Hematopoietic multipotent progenitor cell treated with erythropoietin and hydrocortisone succinate and interleukin-3 and kit ligand, for 6 days (in vitro differentiated cells): ENCODE results near the gene DDX24.
"Not testable (repeated sequence)": the region's sequence is repeated elsewhere in the genome, so short reads cannot be mapped to it uniquely, and the experiment has no call there.

Experiments
- DNase-seq: peaks from one replicate; pipeline ENCODE4 v3.0.0-alpha.2; 2015

The DDX24 gene

DNA sequence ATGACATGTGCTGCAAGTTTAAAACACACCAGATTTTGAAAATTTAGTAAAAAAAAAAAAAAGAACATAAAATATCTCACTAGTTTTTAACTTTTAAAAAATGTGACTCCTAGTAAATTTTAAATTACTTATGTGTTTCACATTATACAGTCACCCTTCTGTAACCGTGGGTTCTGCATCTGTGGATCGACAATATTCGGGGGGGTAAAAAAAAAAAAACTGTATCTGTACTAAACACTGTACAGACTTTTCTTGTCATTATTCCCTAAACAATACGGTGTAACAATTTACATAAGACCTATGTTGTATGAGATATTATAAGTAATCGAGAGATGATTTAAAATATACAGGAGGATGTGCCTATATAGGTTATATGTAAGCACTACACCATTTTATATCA is 3.2 kb downstream of the DDX24 start:
- DNase-seq = no peak

DNA sequence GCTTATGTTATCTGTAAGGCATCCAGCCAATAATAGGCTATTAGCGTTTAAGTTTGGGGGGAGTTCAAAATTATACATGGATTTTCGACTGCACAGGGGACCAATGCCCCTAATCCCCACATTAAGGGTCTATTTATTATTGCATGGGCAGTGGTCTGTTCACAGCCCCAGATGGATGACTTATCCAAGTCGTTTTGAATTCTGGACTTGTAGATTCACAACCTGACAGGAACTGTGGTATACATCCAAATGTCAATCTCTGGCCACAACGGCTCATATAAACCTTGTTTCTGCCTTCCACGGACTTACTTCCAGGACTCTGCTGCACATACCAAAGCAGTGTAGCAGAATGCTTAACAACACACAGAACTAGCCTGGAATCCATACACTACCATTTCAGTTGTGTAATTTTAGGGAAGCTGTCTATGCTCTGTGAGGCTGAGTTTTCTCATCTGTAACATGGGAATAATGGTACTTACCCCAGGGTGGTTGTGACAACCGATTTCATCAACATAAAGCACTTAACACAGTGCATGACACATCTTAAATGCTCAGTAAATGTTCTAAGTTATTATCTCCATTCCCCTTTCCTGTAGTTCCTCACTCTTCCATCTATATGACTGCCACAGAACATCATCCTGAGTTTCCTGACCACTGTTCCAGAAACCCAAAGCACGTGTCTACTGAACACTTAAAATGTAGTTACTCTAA is 3.7 kb downstream of the DDX24 start:
- DNase-seq = no peak

DNA sequence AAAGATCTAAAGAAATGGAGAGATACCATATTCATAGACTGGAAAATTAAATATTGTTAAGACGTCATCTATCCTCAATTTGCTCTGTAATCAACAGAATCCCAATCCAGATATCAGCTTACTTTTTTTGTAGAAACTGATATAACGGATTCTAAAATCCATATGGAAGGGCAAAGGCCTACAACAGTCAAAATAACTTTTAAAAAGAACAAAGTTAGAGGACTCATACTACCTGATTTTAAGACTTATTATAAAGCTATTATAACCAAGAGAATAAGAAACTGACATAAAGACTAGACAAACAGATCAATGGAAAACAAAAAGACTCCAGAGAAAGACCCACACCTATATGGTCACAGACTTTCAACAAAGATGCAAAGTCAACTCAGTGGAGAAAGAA is 6.0 kb downstream of the DDX24 start:
- DNase-seq = no peak

DNA sequence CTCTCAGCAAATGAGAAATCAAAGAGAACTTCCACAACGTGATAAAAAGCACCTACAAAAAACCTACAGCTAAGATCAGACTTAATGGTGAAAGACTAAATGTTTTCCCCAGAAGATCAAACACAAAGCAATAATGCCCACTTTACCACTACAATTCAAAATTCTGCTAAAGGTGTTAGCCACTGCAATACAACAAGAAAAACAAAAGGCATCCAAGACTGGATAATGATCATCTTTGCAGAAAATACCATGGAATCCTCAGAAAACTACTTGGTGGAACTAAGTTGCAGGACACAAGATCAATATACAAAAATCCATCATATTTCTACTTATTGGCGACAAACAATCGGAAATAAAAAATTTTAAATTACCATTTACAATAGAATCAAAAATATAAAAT is 6.5 kb downstream of the DDX24 start:
- no peak for DNase-seq

DNA sequence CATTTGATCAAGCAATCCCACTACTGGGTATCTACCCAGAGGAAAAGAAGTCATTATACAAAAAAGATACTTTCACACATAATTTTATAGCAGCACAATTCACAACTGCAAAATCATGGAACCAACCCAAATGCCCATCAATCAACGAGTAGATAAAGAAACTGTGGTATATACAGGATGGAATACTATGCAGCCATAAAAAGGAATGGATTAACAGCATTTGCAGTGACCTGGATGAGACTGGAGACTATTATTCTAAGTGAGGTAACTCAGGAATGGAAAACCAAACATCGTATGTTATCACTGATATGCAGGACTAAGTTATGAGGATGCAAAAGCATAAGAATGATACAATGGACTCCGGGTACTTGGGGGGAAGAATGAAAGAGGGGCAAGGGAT is 8.9 kb downstream of the DDX24 start:
- DNase-seq = not testable (repeated sequence)

DNA sequence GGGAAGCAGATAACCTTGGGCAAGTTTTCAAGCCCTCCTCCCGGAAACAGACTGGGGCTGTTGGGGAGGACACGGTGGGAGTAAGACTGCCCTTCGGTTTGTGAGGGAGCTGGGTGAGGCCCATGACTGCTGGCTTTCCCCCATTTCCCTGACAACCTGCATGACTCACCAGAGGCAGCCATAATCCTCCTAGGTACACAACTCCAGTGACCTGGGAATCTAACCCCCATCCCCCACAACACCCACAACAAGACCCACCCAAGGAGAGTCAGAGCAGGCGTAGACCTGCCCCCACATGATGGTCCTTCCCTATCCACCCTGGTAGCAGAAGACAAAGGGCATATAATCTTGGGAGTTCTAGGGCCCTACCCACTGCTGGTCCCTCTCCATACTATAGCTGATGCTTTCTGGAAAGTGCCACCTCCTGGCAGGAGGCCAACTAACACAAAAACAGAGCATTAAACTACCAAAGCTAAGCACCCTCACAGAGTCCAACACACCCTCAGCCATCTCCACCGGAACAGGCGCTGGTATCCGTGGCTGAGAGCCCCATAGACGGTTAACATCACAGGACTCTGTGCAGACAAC is 14.8 kb downstream of the DDX24 start:
- DNase-seq = no peak

DNA sequence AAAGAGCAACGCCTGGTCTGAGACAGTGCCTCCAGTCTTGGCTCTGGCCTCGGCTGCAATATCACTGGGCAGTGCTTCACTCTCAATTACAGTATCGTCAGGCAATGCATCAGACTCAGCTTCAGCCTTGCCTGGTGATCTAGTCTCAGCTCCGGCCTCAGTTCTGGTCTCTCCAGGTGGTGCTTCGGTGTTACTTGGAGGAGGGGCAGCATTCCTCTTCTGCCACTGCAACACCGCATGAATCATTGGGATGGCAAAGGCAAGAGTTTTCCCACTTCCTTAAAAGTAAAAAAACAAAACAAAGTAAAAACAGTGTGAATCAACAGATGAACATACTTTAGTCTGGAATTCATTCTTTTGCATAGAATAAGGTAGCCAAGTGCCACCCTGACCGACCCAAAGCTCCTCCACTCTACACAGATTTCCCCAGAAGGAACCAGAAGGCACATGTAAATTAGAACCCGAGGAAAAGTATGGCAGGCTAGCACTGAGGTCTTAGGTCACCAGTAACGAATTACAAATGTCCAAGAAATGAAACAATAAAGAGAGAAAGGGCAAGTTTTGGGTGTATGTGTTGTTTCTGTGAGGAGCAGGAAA is 18.6 kb downstream of the DDX24 start:
- DNase-seq = no peak

DNA sequence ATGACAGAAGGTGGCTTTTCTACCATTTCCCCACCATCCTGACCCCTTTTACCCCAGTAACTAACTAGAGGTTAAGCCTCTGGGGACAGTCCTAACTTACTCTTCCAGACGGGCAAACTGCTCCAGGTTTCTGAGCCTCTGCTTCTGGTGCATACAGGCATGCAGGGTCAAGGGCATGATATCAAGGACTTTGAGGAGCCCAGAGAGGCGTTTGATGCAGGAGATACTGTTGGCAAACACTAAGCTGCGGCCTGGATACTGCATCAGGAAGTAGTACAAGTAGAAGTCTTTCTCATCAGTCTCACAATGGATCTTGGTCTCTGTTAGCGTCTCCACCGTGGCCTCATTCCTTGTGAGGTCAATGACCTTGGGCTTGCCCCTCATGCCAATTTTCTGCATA is 21.0 kb downstream of the DDX24 start:
- no peak for DNase-seq

DNA sequence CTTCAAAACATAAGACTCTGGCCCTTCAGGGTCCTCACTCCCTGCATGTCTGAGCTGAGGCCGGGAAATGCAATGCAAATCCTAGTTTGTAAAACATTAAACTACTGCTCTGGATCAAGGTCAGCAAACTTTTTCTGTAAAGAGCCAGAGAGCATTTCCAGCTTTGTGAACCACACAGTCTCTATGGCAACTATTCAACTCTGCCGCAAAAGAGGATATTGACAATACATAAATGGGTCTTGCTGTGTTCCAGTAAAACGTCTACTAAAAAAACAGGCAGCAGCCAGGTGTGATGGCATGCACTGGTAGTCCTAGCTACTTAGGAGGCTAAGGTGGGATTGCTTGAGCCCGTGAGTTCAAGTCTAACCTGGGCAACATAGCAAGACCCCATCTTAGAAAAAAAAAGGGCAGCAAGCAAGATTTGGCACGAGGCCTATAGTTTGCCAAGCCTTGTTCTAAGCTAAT is 22.3 kb downstream of the DDX24 start:
- DNase-seq = no peak

DNA sequence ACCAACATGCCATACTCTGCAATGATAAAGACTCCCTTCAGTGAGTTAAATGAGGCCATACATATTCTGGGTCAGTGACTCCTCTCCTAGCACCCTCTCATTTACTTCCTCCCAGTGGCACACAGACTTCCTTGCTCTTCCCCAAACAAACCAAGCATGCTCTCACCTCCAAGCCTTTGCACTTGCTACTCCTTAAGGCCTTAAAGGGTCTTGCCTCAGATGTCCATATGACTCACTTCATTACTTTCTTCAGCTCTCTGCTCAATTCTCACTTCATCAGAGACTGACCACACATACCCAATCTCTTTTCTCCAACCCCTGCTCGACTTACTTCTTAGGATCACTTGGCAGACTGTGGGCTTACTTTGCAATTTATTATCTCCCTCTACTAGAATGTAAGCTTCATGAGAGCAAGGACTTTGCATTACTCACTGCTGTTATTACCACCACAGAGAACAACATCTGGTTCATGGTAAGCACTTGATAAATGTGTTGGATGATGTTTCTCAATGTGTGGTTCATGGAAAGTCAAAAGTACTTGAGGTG is 22.8 kb downstream of the DDX24 start:
- DNase-seq = no peak

DNA sequence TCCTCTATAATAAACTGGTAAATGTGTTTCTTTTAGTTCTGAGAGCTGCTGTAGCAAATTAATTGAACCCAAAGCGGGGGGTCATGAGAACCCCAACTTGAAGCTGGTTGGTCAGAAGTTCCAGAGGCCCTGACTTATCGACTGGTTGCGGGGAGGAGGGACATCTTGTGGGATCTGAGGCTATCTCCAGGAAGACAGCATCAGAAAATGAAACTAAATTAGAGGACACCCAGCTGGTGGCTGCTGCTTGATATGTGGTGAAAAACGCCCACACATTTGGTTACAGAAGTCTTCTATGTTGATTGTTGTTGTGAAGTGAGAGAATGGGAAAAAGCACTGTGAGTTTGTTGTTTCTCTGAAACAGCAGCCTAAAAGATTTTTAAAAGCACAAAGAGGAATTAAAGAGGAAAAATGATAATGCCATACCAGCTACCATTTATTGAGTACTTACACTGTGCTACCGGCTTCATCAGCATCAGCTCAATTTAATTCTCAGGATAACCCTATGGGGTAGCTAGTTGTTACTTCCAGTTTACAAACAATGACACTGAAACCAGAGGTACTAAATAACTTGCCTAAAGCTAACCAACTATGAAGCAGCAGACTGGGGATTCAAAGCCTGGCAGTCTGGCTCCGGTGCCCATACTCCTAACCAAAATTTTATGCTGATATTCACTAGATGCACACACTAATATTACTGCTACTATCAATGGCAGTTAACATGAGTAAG is 24.3 kb downstream of the DDX24 start:
- DNase-seq = peak; percentile 29

DNA sequence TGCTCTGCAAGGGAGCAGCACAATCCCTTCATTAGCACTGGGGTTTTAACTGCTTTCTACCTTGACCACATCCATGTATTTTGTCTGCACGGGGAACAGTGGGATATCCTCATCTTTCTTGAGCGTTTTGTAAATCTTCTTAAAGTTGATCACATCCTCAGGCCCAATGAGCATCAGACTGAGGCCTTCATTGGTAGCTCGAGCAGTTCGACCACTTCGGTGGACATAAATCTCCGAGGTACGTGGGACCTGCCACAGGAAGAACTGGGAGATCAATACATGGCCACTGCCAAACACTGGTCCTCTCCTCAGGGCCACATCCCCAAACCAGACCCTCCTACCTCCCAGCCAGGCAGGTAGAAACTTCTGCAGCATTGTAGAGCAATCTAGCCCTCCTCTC is 26.1 kb downstream of the DDX24 start:
- no peak for DNase-seq

DNA sequence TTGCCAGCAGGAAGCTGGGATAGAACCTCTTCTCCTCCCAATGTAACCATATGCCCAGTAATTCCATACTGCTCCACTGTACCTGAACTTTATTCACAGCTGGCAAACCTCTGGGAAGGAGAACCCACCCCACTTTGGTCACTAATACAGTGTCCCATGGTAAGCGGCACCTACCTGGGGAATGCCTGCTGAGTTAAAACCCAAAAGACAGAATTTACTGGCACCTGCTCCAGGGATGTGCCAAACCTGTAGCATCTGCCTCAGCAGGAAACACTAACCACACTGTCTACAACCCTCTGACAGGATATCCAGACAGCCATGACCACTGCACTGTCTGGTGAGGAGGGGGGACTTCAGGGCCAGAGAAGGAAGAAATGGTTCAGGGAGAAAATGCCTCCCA is 26.6 kb downstream of the DDX24 start:
- no peak for DNase-seq

DNA sequence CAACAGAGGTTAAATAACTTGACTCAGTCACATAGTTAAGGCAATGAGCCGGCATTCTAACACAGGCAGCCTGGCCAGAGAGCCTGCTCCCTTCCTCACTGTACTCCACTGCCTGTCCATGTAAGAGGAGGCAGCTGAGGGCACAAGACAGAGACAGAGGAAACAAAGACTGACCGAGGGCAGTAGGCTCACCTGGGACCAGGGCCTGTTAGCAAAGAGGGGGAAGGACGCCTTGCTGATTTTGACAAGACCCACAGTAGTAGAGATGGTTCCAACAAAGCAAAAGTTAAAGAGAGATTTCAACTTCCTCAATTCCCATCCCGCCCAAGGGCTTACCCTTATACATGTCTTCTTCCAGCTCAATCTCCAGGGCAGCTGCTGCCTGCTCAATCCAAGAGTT is 28.3 kb downstream of the DDX24 start:
- no peak for DNase-seq

DNA sequence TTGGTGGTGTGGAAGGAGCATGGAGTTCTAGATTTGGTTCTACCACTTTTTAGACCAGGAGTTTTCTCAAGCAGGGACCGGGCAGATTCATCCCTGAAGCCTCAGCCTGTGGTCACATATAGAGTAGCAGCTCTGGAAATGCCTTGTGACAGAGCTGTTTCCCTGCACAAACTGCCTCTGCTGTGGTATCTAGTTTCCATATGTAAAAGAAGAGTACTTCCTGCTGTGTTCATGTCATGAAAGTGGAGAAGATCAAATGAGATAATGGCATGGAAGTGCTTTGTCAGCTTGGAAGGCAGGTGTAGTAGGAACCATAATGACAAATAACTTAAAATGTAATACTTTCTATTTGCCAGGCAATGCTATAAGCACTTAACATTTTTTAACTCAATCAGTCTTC is 28.8 kb downstream of the DDX24 start:
- DNase-seq = no peak

DNA sequence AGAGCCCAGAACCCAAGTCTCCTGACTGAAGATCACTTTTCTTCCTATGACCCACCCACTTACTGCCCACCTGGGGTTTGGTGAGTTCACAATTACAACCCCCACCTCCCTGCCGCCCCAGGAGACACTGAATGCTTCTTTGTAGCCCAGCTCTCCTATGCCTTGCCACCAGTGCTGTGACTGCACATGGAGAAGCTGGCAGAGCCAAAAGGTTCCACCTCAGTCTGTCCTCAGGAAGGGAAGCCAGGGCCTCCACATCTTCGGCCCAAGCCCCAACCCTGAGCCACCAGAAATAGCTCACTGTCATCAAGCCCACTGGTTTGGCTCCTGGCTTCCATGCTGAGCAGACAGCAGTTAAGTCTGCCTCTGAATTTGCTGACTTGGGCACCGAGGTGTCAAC is 29.2 kb downstream of the DDX24 start:
- no peak for DNase-seq

DNA sequence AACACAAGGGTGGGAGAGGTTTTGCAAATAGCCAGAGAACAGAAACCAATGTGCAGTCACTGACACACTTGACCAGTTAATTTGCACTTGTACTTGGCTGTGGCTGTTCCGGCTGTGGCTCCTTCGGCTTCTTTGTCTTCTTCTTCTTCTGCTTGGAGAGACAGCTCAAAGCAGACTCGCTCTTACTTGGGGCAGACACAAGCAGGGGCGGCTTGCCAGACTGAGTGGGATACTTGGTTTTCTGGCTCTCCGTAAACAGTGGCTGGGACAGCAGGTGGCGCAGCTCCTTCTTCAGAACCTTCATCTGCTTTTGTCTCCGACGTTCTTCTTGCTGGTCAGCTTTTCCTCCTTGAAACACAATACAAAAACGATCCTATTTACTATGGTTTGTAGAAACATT is 29.9 kb downstream of the DDX24 start:
- DNase-seq = peak; percentile 42

DNA sequence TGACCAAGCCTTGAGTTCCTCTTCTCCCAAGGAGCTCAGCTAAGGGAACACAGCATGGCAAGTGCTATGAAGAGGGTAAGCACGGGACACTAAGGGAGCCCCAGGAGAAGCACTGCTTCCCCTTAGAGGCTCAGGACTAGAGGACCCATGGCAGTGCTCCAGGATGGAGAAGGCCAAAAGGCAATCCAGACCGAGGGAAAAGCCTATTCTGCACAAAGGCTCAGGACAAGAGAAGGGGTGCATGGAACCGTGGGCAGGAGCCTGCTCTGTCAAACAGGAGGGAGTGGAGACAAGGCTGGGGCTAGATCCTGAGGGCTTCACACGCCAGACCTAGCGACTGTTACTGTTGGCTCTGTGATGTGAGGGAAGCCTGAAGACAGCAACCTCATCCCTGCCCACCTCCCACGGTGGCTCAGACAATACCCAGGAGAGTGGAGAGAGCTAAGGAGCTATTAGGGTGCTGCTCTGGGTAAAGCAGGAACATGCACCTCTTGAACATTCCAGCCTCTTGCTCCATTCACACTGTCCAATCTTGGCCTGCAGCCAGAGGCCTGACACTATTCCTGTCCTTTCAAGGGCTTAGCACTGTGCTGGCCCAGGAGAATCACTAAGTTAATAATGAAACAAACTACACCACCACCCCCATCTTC is 30.6 kb downstream of the DDX24 start:
- no peak for DNase-seq

DNA sequence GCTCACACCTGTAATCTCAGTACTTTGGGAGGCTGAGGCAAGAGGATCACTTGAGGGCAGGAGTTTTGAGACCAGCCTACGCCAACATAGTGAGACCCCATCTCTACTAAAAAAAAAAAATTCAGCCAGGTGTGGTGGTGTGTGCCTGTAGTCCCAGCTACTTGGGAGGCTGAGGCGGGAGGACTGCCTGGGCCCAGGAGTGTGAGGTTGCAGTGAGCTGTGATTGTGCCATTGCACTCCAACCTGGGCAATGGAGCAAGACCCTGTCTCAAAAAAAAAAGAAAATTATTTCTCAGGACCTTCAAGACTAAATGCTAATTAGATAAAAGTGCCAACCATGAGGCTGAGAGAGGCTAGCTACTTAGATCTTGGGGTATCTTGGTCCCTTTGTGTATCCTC is 31.4 kb downstream of the DDX24 start:
- no peak for DNase-seq

DNA sequence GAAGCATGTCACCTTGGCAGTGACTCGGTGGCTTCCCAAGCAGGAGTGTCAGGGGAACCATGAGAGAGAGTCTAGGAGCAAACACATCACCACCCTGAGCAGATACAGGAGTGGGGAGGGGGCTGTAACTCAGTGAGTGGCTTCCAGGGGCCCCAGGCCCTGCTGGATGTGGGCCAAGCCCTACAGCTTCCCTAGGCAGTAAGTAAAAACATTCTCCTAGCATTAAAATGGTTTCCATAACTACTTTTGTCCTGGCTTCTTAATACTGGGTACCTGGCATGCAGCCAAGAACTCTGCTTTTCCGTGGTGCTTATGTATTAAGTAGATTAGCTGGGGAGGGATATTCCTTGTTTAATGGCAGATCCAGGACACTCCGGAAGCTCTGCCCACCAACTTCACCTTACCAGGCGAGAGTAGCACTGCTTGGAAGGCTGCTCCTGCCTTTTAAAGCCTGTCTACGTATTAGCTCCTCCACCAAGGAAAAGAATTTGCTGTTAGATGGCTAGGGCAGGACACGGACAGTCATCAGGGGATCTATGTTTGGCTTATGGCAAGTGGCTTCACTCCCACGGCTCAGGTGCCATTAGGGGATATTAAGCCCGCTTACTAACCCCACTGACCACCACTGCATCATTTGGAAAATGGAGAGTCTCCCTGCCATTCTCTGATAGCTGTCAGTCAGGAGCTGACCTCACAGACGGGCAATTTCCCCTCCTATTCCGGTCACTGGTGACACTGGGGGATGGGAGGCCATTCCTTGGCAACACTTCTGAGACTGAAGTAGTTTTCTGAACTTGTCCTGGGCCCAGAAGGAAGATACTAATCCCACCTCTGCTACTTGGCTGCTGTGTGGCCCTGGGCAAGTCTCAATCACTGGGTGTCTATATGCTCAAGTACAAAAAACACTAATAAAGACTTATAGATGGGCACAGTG is 32.0 kb downstream of the DDX24 start:
- DNase-seq = no peak

DNA sequence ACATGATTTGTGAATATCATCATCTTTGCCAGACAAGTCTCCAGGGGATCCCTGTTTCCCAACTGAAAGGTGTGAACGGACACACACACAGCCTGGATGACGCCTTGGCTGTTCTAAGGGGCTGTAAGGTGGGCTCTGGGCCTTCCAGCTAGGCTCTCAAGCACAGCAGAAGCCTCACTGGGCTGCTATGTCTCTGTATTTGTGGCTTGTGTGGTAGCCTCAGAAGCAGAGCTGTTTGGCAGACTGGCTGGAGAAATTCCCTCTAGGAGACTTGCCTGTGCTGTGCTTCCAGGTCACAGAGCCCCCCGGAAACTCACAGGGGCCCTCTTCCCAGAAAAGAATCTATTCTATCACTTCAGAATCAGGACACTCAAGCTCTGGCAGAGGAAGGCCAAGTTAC is 33.4 kb downstream of the DDX24 start:
- DNase-seq = no peak

DNA sequence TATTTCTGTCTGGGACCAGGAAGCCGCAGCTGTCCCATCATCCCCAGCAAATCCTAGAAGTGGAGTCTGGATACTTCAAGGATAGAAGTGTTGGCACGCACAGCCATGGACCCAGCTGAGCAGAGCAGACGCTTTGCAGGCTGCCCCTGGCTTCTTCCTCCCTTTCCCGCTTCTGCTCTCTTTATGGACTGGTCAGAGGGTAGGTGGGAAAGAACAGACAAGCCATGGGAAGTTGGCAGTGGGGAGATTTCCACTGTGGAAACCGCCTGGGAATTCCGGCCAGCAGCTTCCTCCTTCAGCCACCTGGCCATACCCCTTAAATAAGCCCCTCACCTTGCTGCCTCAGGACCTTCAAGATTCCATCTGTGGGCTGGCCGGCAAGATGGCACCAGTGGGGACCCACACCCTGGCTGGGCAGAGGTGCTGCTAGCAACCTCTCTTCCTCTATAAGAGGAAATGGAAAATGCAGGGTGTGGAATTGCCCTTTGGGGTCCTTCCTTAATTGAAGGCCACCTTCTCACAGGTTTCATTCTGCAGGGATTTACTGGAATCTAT is 34.2 kb downstream of the DDX24 start:
- no peak for DNase-seq
